Tibial nerve (tissue), 4 donors: ENCODE data around the gene ZBTB40.

Source experiments
- EP300 ChIP-seq, 2 donors: sonication (generic); formaldehyde crosslinking; IDR thresholded peaks; one replicate each; pipeline ENCODE4 v1.6.1; 2017; ENCODE audit warnings: antibody characterized with exemption in 2 of 2, mild to moderate bottlenecking in 1 of 2
- POLR2A ChIP-seq, 2 donors: fragments of 450-650 bp; IDR thresholded peaks; one replicate each; pipeline ENCODE4 v1.6.1; 2017; ENCODE audit warnings: antibody characterized with exemption in 2 of 2, mild to moderate bottlenecking in 2 of 2, moderate library complexity in 2 of 2
- TF ChIP-seq, protein P1 (sequence below), 5 experiments: fragments of 200-600 bp in 3 of 5; fragments of 450-650 bp in 2 of 5; sonication (generic) in 3 of 5; IDR thresholded peaks; one replicate each; pipeline ENCODE4 v1.5.1; 2016 to 2019; ENCODE audit warnings: antibody characterized with exemption in 5 of 5, mild to moderate bottlenecking in 3 of 5, moderate library complexity in 2 of 5

DNA sequence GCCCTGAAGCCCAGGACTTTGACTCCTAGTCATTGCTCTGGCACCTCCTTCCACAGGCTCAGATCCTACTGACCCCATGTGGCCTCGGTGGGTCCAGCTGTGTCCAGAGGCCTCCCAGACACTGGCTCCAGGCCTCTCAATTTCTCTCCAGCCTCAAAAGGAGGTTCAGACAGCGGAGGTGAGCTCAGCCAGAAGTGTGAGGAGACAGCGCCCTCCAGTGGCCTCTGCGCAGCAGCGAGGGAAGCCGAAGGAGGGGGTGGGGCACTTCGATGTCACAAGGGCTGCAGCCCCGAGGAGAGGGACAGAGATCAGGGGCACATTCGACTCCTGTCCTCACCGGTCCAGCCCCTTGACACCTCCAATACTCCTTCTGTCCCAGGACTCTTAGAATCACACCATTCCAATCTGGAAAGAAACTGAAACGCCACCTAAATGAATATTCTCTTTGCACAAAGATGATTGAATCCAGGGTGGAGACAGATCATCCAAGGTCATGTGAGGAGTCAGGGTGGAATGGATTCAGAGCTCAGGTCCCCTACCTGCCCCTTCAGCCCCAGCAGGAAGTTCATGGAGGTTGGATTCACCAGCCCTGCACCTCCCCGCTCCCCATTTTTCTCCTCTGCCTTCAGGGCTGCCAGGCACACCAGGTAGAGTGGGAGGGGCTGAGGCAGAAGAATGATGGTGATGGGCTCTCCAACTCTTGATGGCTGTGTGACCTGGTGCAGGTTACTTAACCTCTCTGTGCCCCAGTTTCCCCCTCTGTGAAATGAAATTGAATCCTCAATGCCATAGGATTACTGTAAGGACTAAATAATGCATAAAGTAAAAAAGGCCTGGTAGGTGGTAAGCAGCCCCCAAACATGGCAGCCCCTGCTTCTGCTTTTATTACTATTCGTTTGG, 34.8 kb upstream of the ZBTB40 start:
- TF ChIP-seq, protein P1, sequence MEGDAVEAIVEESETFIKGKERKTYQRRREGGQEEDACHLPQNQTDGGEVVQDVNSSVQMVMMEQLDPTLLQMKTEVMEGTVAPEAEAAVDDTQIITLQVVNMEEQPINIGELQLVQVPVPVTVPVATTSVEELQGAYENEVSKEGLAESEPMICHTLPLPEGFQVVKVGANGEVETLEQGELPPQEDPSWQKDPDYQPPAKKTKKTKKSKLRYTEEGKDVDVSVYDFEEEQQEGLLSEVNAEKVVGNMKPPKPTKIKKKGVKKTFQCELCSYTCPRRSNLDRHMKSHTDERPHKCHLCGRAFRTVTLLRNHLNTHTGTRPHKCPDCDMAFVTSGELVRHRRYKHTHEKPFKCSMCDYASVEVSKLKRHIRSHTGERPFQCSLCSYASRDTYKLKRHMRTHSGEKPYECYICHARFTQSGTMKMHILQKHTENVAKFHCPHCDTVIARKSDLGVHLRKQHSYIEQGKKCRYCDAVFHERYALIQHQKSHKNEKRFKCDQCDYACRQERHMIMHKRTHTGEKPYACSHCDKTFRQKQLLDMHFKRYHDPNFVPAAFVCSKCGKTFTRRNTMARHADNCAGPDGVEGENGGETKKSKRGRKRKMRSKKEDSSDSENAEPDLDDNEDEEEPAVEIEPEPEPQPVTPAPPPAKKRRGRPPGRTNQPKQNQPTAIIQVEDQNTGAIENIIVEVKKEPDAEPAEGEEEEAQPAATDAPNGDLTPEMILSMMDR (IDR thresholded peaks at IDR 0.05) = peak; percentile 48 to 78 (median 70)
- TF ChIP-seq EP300 (IDR thresholded peaks at IDR 0.05) = no peak
- no peak for TF ChIP-seq POLR2A (IDR thresholded peaks at IDR 0.05)
